SK-N-SH treated with all-trans-retinoic acid at 6 μM for 48 hours (cell line): ENCODE data around the gene APLF.
"Not testable (repeated sequence)": the region's sequence is repeated elsewhere in the genome, so short reads cannot be mapped to it uniquely, and the experiment has no call there.

Experiments
- ATAC-seq: fragments of 200-7000 bp; cut with Tn5 transposase; 3 replicates; pipeline ENCODE4 v1.9.1; 2020; ENCODE audit warnings: mild to moderate bottlenecking, moderate library complexity
- ARNTL ChIP-seq: fragments of 450-650 bp; formaldehyde crosslinking; IDR thresholded peaks from 2 replicates; pipeline ENCODE4 v1.5.0; 2020; ENCODE audit warnings: low read depth, mild to moderate bottlenecking, moderate library complexity, borderline replicate concordance
- BACH2 ChIP-seq: fragments of 250-450 bp; sonication (Bioruptor Pico); IDR thresholded peaks from 2 replicates; pipeline ENCODE4 v1.9.0; 2021; ENCODE audit warnings: mild to moderate bottlenecking, borderline replicate concordance
- CREB5 ChIP-seq: fragments of 250-450 bp; sonication (Bioruptor Pico); IDR thresholded peaks from 2 replicates; pipeline ENCODE4 v1.5.1; 2020; ENCODE audit warnings: low read depth, mild to moderate bottlenecking, moderate library complexity
- CSDC2 ChIP-seq: fragments of 250-450 bp; sonication (Bioruptor Pico); IDR thresholded peaks from 2 replicates; pipeline ENCODE4 v1.5.0; 2020; ENCODE audit warnings: mild to moderate bottlenecking, moderate library complexity
- ESRRG ChIP-seq: fragments of 250-450 bp; sonication (Bioruptor Pico); IDR thresholded peaks from 2 replicates; pipeline ENCODE4 v1.6.1; 2021; ENCODE audit warnings: mild to moderate bottlenecking
- GLIS3 ChIP-seq: fragments of 250-450 bp; sonication (Bioruptor Pico); IDR thresholded peaks from 2 replicates; pipeline ENCODE4 v1.5.0; 2020; ENCODE audit warnings: mild to moderate bottlenecking, moderate library complexity
- ISL1 ChIP-seq: fragments of 250-450 bp; sonication (Bioruptor Pico); IDR thresholded peaks from 2 replicates; pipeline ENCODE4 v2.1.2; 2022; ENCODE audit warnings: mild to moderate bottlenecking, moderate library complexity
- OSR1 ChIP-seq: fragments of 250-450 bp; sonication (Bioruptor Pico); IDR thresholded peaks from 2 replicates; pipeline ENCODE4 v1.8.0; 2022; ENCODE audit warnings: moderate library complexity, mild to moderate bottlenecking, inconsistent platforms
- PPARA ChIP-seq: fragments of 250-450 bp; sonication (Bioruptor Pico); IDR thresholded peaks from 2 replicates; pipeline ENCODE4 v1.5.0; 2020; ENCODE audit warnings: mild to moderate bottlenecking, borderline replicate concordance
- RARB ChIP-seq: fragments of 250-450 bp; sonication (Bioruptor Pico); IDR thresholded peaks from 2 replicates; pipeline ENCODE4 v1.8.0; 2021; ENCODE audit warnings: mild to moderate bottlenecking, moderate library complexity
- SNAI2 ChIP-seq: fragments of 250-450 bp; sonication (Bioruptor Pico); IDR thresholded peaks from 2 replicates; pipeline ENCODE4 v1.5.0; 2020; ENCODE audit warnings: mild to moderate bottlenecking, moderate library complexity
- TCF4 ChIP-seq: fragments of 250-450 bp; sonication (Bioruptor Pico); IDR thresholded peaks from 2 replicates; pipeline ENCODE4 v1.8.0; 2021; ENCODE audit warnings: mild to moderate bottlenecking, moderate library complexity, borderline replicate concordance
- TOX ChIP-seq: fragments of 250-450 bp; sonication (Bioruptor Pico); IDR thresholded peaks from 2 replicates; pipeline ENCODE4 v1.8.0; 2021; ENCODE audit warnings: mild to moderate bottlenecking, moderate library complexity, borderline replicate concordance
- TSHZ2 ChIP-seq: fragments of 250-450 bp; sonication (Bioruptor Pico); IDR thresholded peaks from 2 replicates; pipeline ENCODE4 v1.5.0; 2020; ENCODE audit warnings: mild to moderate bottlenecking, moderate library complexity
- ZC3H10 ChIP-seq: fragments of 250-450 bp; sonication (Bioruptor Pico); IDR thresholded peaks from 2 replicates; pipeline ENCODE4 v1.5.1; 2021; ENCODE audit warnings: mild to moderate bottlenecking, moderate library complexity
- ZFP3 ChIP-seq: fragments of 250-450 bp; sonication (Bioruptor Pico); IDR thresholded peaks from 2 replicates; pipeline ENCODE4 v1.5.0; 2020; ENCODE audit warnings: mild to moderate bottlenecking, moderate library complexity
- ZNF70 ChIP-seq: fragments of 450-650 bp; formaldehyde crosslinking; IDR thresholded peaks from 2 replicates; pipeline ENCODE4 v1.5.0; 2020; ENCODE audit warnings: mild to moderate bottlenecking, moderate library complexity
- ZNF8 ChIP-seq: fragments of 450-650 bp; formaldehyde crosslinking; IDR thresholded peaks from 2 replicates; pipeline ENCODE4 v1.5.0; 2020; ENCODE audit warnings: mild to moderate bottlenecking, moderate library complexity
- TF ChIP-seq, protein P1 (sequence below): fragments of 250-450 bp; sonication (Bioruptor Pico); IDR thresholded peaks from 2 replicates; pipeline ENCODE4 v1.5.1; 2021; ENCODE audit warnings: mild to moderate bottlenecking, moderate library complexity
- TF ChIP-seq, protein P2 (sequence below): fragments of 250-450 bp; sonication (Bioruptor Pico); IDR thresholded peaks from 2 replicates; pipeline ENCODE4 v1.8.0; 2021; ENCODE audit warnings: low read depth, mild to moderate bottlenecking, moderate library complexity, borderline replicate concordance
- TF ChIP-seq, protein P3 (sequence below): fragments of 250-450 bp; sonication (Bioruptor Pico); IDR thresholded peaks from 2 replicates; pipeline ENCODE4 v1.8.0; 2020; ENCODE audit warnings: mild to moderate bottlenecking, moderate library complexity, borderline replicate concordance

APLF gene

GRCh38 chr2:68514316-68514929 lies 47.0 kb downstream of the APLF start:
- TF ChIP-seq ARNTL (CRISPR knock-in tag), result no peak
- no peak for TF ChIP-seq ZNF8 (CRISPR knock-in tag)
- no peak for ATAC-seq

GRCh38 chr2:68516051-68516955 lies 48.9 kb downstream of the APLF start:
- no peak for TF ChIP-seq SNAI2 (CRISPR knock-in tag)
- TF ChIP-seq BACH2 (CRISPR knock-in tag), result no peak
- no peak for TF ChIP-seq GLIS3 (CRISPR knock-in tag)
- TF ChIP-seq CSDC2 (CRISPR knock-in tag), result no peak
- TF ChIP-seq ZNF70 (CRISPR knock-in tag), result no peak
- TF ChIP-seq ISL1 (CRISPR knock-in tag), result no peak
- ATAC-seq, result no peak

DNA sequence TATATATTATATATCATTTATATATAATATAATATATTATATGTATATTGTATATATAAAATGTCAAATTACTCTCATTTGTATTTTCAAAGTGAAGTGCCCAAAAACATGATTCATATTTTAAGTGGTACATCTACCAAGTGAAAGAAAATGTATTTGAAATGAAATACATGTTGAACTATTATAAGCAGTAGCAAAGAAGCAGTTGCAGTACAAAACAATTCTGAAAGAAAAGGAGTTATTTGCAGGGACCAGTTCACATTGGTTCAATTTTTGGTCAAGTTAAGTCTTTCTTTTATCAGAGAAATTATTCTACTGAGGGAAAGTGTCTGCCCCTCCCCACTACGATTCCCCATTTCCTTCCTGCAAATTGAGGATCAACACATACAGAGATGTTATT lies 51.9 kb downstream of the APLF start:
- ATAC-seq, result no peak
- TF ChIP-seq ESRRG (CRISPR knock-in tag) (no peak), ZNF70 (CRISPR knock-in tag) (no peak), CSDC2 (CRISPR knock-in tag) (no peak), TOX (CRISPR knock-in tag) (no peak), ISL1 (CRISPR knock-in tag) (no peak), PPARA (no peak), CREB5 (CRISPR knock-in tag) (no peak), ZNF8 (CRISPR knock-in tag) (no peak), ZC3H10 (CRISPR knock-in tag) (no peak), RARB (CRISPR knock-in tag) (no peak), OSR1 (CRISPR knock-in tag) (no peak)
- TF ChIP-seq, protein P1, sequence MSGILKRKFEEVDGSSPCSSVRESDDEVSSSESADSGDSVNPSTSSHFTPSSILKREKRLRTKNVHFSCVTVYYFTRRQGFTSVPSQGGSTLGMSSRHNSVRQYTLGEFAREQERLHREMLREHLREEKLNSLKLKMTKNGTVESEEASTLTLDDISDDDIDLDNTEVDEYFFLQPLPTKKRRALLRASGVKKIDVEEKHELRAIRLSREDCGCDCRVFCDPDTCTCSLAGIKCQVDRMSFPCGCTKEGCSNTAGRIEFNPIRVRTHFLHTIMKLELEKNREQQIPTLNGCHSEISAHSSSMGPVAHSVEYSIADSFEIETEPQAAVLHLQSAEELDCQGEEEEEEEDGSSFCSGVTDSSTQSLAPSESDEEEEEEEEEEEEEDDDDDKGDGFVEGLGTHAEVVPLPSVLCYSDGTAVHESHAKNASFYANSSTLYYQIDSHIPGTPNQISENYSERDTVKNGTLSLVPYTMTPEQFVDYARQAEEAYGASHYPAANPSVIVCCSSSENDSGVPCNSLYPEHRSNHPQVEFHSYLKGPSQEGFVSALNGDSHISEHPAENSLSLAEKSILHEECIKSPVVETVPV (CRISPR knock-in tag), result no peak

DNA sequence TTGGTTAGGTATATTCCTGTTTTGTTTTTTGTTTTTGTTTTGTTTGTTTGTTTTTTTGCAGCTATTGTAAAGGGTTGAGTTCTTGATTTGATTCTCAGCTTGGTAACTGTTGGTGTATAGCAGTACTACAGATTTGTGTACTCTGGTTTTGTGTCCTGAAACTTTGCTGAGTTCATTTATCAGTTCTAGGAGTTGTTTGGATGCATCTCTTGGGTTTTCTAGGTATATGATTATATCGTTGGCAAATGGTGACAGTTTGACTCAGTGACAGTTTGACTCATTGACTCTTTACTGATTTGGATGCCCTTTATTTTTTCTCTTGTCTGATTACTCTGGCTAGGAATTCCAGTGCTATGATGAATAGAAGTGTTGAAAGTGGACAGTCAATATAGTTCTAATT lies 53.7 kb downstream of the APLF start:
- ATAC-seq, result no peak
- TF ChIP-seq GLIS3 (CRISPR knock-in tag) (no peak), ZNF8 (CRISPR knock-in tag) (no peak), ARNTL (CRISPR knock-in tag) (no peak), BACH2 (CRISPR knock-in tag) (no peak), ZFP3 (CRISPR knock-in tag) (no peak), TCF4 (CRISPR knock-in tag) (no peak), TSHZ2 (CRISPR knock-in tag) (no peak)
- TF ChIP-seq, protein P2, sequence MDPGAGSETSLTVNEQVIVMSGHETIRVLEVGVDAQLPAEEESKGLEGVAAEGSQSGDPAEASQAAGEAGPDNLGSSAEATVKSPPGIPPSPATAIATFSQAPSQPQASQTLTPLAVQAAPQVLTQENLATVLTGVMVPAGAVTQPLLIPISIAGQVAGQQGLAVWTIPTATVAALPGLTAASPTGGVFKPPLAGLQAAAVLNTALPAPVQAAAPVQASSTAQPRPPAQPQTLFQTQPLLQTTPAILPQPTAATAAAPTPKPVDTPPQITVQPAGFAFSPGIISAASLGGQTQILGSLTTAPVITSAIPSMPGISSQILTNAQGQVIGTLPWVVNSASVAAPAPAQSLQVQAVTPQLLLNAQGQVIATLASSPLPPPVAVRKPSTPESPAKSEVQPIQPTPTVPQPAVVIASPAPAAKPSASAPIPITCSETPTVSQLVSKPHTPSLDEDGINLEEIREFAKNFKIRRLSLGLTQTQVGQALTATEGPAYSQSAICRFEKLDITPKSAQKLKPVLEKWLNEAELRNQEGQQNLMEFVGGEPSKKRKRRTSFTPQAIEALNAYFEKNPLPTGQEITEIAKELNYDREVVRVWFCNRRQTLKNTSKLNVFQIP (CRISPR knock-in tag), result no peak
- TF ChIP-seq, protein P3, sequence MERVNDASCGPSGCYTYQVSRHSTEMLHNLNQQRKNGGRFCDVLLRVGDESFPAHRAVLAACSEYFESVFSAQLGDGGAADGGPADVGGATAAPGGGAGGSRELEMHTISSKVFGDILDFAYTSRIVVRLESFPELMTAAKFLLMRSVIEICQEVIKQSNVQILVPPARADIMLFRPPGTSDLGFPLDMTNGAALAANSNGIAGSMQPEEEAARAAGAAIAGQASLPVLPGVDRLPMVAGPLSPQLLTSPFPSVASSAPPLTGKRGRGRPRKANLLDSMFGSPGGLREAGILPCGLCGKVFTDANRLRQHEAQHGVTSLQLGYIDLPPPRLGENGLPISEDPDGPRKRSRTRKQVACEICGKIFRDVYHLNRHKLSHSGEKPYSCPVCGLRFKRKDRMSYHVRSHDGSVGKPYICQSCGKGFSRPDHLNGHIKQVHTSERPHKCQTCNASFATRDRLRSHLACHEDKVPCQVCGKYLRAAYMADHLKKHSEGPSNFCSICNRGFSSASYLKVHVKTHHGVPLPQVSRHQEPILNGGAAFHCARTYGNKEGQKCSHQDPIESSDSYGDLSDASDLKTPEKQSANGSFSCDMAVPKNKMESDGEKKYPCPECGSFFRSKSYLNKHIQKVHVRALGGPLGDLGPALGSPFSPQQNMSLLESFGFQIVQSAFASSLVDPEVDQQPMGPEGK, result no peak

DNA sequence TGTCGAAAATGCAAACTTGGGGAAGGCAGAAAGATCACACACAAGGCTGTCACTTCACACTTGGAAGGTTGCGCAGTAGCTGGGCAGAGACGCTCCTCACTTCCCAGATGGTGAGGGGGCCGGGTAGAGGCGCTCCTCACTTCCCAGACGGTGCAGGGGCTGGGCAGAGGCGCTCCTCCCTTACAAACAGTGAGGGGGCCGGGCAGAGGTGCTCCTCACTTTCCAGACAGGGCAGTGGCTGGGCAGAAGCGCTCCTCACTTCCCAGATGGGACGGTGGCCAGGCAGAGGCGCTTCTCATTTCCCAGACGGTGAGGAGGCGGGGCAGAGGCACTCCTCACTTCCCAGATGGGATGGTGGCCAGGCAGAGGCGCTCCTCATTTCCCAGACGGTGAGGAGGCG lies 59.6 kb downstream of the APLF start:
- ATAC-seq, result not testable (repeated sequence)

DNA sequence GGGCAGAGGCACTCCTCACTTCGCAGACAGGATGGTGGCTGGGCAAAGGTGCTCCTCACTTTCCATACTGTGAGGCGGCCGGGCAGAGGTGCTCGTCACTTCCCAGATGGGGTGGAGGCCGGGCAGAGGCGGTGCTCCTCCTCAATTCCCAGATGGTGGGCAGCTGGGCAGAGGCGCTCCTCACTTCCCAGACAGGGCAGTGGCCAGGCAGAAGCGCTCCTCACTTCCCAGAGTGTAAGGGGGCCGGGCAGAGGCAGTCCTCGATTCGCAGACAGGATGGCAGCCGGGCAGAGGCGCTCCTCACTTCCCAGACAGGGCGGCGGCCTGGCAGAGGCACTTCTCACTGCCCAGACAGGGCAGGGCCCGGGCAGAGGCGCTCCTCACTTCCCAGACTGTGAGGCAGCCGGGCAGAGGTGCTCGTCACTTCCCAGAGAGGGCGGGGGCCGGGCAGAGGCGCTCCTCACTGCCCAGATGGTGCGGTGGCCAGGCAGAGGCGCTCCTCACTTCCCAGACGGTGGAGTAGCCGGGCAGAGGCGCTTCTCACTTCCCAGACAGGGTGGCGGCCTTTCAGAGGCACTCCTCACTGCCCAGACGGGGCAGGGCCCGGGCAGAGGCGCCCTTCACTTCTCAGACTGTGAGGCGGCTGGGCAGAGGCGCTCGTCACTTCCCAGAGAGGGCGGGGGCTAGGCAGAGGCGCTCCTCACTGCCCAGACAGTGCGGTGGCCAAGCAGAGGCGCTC lies 60.1 kb downstream of the APLF start:
- not testable (repeated sequence) for ATAC-seq

DNA sequence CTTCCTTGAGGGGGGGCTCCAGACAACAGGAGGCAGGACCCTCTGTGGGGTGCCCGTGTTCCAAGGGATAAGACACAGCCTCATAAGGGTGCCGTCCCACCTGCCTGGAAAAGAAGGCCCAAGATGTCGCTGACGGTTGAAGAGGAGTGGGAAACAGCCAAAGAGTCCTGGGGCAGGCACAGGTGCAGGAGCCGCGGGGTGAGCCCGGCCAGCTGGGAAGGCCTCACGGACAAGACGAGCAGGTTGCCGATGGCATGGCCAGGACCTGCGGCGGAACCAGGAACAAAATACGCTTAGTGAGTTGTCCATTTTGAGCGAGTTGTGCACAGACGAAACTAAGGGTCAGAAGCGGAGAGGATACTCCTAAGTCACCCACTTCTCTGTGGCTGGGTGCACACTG lies 61.8 kb downstream of the APLF start:
- ATAC-seq, result not testable (repeated sequence)
